Measurements from ENCODE around the gene ZBTB20. TPM values are rescaled to one million over a fixed set of nuclear protein-coding genes. Genes with fewer than 3 reads are reported as not detected.

Gene ZBTB20
- total and polyA plus RNA-seq, 4 donors: 0.74 to 77.1 (median 27.9) TPM

DNA sequence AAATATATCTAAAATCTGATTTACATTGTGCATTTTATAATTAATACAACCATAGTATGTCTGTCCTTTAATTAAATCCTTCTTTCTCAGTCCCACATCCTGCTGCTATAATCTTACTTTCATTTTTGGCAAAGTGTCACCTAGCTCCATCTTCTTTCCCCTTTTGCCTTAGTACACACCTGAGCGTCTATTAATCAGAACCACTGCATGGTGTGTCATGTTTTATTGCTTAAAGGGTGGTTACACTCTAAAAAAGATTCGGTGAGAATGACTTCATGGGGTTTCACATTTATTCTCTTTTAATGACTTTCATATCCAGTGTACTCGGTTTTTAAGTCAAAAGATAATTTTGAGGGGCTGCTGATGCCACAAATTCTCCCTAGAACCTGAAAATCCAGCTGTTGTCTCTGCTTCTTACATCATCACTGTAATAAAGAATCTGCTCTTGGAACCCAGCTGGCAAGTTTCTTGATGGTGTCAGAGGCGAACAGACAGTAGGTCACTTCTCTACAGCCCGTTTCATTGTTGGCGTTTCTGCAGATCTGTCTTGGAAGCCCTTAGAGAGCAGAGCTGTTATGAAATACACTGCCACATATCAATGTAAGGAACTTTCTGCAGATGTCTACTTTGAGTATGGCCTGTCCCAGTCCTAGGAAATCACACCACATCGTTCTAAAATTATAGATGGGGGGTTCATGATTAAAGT lies 753.6 kb downstream of the ZBTB20 start:
- Histone ChIP-seq H3K36me3 (ENCODE audit: control insufficient read depth in 4 of 4, insufficient read depth in 4 of 4, low read length in 4 of 4) (peaks cover 0 to 4% (median 2%) of the 10 kb centered on the region in 4 donors), H3K9me3 (ENCODE audit: control insufficient read depth in 4 of 4, insufficient read depth in 3 of 4, low read length in 3 of 4) (no peaks in the 10 kb centered on the region), H3K9ac (ENCODE audit: insufficient read depth in 1 of 2, low read length in 2 of 2) (no peak overlapping the region), H3K4me3 (no peak overlapping the region), H3K4me1 (ENCODE audit: control insufficient read depth in 5 of 5, insufficient read depth in 5 of 5, low read length in 5 of 5) (peaks cover 0 to 11% (median 2%) of the 10 kb centered on the region in 5 donors), H3K27ac (ENCODE audit: low read depth in 1 of 2, low read length in 1 of 2) (no peak overlapping the region), H3K27me3 (ENCODE audit: control insufficient read depth in 3 of 3, insufficient read depth in 3 of 3, low read length in 2 of 3) (no peaks in the 10 kb centered on the region)
- TF ChIP-seq, protein P1, sequence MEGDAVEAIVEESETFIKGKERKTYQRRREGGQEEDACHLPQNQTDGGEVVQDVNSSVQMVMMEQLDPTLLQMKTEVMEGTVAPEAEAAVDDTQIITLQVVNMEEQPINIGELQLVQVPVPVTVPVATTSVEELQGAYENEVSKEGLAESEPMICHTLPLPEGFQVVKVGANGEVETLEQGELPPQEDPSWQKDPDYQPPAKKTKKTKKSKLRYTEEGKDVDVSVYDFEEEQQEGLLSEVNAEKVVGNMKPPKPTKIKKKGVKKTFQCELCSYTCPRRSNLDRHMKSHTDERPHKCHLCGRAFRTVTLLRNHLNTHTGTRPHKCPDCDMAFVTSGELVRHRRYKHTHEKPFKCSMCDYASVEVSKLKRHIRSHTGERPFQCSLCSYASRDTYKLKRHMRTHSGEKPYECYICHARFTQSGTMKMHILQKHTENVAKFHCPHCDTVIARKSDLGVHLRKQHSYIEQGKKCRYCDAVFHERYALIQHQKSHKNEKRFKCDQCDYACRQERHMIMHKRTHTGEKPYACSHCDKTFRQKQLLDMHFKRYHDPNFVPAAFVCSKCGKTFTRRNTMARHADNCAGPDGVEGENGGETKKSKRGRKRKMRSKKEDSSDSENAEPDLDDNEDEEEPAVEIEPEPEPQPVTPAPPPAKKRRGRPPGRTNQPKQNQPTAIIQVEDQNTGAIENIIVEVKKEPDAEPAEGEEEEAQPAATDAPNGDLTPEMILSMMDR (IDR thresholded peaks at IDR 0.05; ENCODE audit: control extremely low read depth, extremely low read depth): no peak
- no peak for ATAC-seq (ENCODE audit: insufficient read depth, low FRiP score)
- peak in 1 of 3 donors; percentile 50 for DNase-seq
- WGBS, 2 donors: 87 to 90% methylated on average over 7 of the region's 7 CpGs

DNA sequence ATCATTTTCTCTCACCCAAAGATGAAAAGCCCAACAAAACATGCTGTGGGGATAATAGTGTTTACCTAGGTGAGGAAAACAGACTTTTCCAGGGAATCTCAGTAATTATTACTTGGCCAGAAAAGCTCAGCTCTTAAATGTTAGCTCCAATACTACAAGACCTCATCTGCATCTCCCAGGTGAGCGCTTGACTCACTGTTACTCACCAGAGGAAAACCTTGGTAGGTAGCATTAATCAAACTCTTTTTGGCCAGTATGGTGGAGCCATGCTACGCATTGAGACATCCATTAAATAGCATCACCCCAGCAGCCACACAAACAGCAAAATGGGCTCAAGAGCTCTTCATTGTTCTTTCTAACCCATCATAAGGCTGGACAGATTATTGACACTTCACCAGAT lies 754.3 kb downstream of the ZBTB20 start:
- Histone ChIP-seq H3K27ac (ENCODE audit: low read depth in 1 of 2, low read length in 1 of 2) (no peak overlapping the region), H3K27me3 (ENCODE audit: control insufficient read depth in 3 of 3, insufficient read depth in 3 of 3, low read length in 2 of 3) (no peaks in the 10 kb centered on the region), H3K9ac (ENCODE audit: insufficient read depth in 1 of 2, low read length in 2 of 2) (no peak overlapping the region), H3K9me3 (ENCODE audit: control insufficient read depth in 4 of 4, insufficient read depth in 3 of 4, low read length in 3 of 4) (no peaks in the 10 kb centered on the region), H3K36me3 (ENCODE audit: control insufficient read depth in 4 of 4, insufficient read depth in 4 of 4, low read length in 4 of 4) (peaks cover 0 to 6% (median 3%) of the 10 kb centered on the region in 4 donors), H3K4me3 (no peak overlapping the region), H3K4me1 (ENCODE audit: control insufficient read depth in 5 of 5, insufficient read depth in 5 of 5, low read length in 5 of 5) (peaks cover 0 to 11% (median 2%) of the 10 kb centered on the region in 5 donors)
- ATAC-seq (ENCODE audit: insufficient read depth, low FRiP score) (no peak), DNase-seq (no peak)
- TF ChIP-seq, protein P1 (IDR thresholded peaks at IDR 0.05; ENCODE audit: control extremely low read depth, extremely low read depth): no peak
- WGBS, 2 donors: 97 to 98% methylated on average over 2 of the region's 2 CpGs

DNA sequence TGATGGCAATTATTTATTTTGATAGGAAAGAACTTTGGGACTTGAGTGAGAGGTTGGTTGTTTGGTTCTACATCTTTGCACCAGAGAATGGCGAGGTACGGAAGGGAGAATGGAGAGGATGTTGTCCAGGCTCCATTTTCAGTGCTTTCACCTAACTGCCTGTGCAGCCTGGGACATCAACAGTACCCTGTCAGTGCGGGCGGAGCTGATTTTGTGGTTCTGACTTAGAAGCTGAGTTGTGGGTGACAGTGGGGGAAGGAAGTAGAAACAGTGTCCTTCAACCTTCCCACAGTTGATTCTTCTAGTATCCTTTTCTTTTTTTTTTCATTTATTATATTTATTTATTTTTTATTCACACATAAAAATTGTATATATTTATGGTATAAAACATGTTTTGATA lies 757.9 kb downstream of the ZBTB20 start:
- ATAC-seq (ENCODE audit: insufficient read depth, low FRiP score): no peak
- no peak overlapping the region for H3K9ac ChIP-seq (ENCODE audit: insufficient read depth in 1 of 2, low read length in 2 of 2)
- H3K4me1 ChIP-seq (ENCODE audit: control insufficient read depth in 5 of 5, insufficient read depth in 5 of 5, low read length in 5 of 5): peaks cover 0 to 6% (median 2%) of the 10 kb centered on the region in 5 donors
- 90 to 95% methylated on average over 4 of the region's 4 CpGs for WGBS, 2 donors
- no peak for DNase-seq
- H3K27ac ChIP-seq (ENCODE audit: low read depth in 1 of 2, low read length in 1 of 2): no peak overlapping the region
- H3K36me3 ChIP-seq (ENCODE audit: control insufficient read depth in 4 of 4, insufficient read depth in 4 of 4, low read length in 4 of 4): peaks cover 0 to 12% (median 3%) of the 10 kb centered on the region in 4 donors
- no peaks in the 10 kb centered on the region for H3K9me3 ChIP-seq (ENCODE audit: control insufficient read depth in 4 of 4, insufficient read depth in 3 of 4, low read length in 3 of 4)
- no peaks in the 10 kb centered on the region for H3K27me3 ChIP-seq (ENCODE audit: control insufficient read depth in 3 of 3, insufficient read depth in 3 of 3, low read length in 2 of 3)
- H3K4me3 ChIP-seq: no peak overlapping the region
- TF ChIP-seq, protein P1 (IDR thresholded peaks at IDR 0.05; ENCODE audit: control extremely low read depth, extremely low read depth): no peak
